ENCODE results near the gene SLC16A12.

DNA sequence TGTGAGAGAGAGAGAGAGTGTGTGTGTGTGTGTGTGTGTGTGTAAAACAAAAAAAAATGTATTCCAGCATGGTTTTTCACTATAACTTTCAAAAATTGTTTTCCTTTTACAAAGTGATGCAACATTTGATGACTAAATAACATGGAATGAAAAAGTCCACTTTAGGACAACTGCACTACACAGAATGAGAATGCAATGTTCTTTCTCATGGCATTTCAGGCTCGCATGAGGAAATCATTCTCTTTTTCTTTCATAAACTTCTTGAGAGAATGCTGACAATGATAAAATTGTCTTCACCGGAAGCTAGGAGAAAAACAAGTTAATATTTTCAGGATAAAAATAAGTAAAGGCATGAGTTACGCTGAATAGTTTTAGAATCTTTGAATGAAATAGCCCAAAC, 53.7 kb downstream of the SLC16A12 start:
- TF ChIP-seq TAF1 (conservative IDR thresholded peaks at IDR 0.05): no peak
- TF ChIP-seq, protein P1, sequence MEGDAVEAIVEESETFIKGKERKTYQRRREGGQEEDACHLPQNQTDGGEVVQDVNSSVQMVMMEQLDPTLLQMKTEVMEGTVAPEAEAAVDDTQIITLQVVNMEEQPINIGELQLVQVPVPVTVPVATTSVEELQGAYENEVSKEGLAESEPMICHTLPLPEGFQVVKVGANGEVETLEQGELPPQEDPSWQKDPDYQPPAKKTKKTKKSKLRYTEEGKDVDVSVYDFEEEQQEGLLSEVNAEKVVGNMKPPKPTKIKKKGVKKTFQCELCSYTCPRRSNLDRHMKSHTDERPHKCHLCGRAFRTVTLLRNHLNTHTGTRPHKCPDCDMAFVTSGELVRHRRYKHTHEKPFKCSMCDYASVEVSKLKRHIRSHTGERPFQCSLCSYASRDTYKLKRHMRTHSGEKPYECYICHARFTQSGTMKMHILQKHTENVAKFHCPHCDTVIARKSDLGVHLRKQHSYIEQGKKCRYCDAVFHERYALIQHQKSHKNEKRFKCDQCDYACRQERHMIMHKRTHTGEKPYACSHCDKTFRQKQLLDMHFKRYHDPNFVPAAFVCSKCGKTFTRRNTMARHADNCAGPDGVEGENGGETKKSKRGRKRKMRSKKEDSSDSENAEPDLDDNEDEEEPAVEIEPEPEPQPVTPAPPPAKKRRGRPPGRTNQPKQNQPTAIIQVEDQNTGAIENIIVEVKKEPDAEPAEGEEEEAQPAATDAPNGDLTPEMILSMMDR (IDR thresholded peaks at IDR 0.05; ENCODE audit: low read depth, low read length, missing input control): no peak
- TF ChIP-seq, protein P2, sequence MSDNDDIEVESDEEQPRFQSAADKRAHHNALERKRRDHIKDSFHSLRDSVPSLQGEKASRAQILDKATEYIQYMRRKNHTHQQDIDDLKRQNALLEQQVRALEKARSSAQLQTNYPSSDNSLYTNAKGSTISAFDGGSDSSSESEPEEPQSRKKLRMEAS (IDR thresholded peaks at IDR 0.05): peak; percentile 57
- TF ChIP-seq, protein P3, sequence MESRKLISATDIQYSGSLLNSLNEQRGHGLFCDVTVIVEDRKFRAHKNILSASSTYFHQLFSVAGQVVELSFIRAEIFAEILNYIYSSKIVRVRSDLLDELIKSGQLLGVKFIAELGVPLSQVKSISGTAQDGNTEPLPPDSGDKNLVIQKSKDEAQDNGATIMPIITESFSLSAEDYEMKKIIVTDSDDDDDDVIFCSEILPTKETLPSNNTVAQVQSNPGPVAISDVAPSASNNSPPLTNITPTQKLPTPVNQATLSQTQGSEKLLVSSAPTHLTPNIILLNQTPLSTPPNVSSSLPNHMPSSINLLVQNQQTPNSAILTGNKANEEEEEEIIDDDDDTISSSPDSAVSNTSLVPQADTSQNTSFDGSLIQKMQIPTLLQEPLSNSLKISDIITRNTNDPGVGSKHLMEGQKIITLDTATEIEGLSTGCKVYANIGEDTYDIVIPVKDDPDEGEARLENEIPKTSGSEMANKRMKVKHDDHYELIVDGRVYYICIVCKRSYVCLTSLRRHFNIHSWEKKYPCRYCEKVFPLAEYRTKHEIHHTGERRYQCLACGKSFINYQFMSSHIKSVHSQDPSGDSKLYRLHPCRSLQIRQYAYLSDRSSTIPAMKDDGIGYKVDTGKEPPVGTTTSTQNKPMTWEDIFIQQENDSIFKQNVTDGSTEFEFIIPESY (IDR thresholded peaks at IDR 0.05): no peak
- peak; percentile 40 for TF ChIP-seq YY1 (IDR thresholded peaks at IDR 0.05)
- TF ChIP-seq RAD21 (IDR thresholded peaks at IDR 0.05): peak in 1 of 2 donors; percentile 33
- TF ChIP-seq, protein P4, sequence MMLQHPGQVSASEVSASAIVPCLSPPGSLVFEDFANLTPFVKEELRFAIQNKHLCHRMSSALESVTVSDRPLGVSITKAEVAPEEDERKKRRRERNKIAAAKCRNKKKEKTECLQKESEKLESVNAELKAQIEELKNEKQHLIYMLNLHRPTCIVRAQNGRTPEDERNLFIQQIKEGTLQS (IDR thresholded peaks at IDR 0.05): peak; percentile 96
- TF ChIP-seq JUND (IDR thresholded peaks at IDR 0.05): peak; percentile 92 to 95
- TF ChIP-seq, protein P5, sequence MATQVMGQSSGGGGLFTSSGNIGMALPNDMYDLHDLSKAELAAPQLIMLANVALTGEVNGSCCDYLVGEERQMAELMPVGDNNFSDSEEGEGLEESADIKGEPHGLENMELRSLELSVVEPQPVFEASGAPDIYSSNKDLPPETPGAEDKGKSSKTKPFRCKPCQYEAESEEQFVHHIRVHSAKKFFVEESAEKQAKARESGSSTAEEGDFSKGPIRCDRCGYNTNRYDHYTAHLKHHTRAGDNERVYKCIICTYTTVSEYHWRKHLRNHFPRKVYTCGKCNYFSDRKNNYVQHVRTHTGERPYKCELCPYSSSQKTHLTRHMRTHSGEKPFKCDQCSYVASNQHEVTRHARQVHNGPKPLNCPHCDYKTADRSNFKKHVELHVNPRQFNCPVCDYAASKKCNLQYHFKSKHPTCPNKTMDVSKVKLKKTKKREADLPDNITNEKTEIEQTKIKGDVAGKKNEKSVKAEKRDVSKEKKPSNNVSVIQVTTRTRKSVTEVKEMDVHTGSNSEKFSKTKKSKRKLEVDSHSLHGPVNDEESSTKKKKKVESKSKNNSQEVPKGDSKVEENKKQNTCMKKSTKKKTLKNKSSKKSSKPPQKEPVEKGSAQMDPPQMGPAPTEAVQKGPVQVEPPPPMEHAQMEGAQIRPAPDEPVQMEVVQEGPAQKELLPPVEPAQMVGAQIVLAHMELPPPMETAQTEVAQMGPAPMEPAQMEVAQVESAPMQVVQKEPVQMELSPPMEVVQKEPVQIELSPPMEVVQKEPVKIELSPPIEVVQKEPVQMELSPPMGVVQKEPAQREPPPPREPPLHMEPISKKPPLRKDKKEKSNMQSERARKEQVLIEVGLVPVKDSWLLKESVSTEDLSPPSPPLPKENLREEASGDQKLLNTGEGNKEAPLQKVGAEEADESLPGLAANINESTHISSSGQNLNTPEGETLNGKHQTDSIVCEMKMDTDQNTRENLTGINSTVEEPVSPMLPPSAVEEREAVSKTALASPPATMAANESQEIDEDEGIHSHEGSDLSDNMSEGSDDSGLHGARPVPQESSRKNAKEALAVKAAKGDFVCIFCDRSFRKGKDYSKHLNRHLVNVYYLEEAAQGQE (IDR thresholded peaks at IDR 0.05): no peak
- TF ChIP-seq FOXA2 (IDR thresholded peaks at IDR 0.05): peak; percentile 15
- peak; percentile 63 to 70 for TF ChIP-seq HNF4A (conservative IDR thresholded peaks at IDR 0.05)
- TF ChIP-seq HNF4G (IDR thresholded peaks at IDR 0.05): no peak
- TF ChIP-seq GABPA (IDR thresholded peaks at IDR 0.05 in 1 of 2, conservative IDR thresholded peaks at IDR 0.05 in 1 of 2): no peak

All from liver (tissue), 3 donors.